Measurements from ENCODE around the gene HPGD.

DNA sequence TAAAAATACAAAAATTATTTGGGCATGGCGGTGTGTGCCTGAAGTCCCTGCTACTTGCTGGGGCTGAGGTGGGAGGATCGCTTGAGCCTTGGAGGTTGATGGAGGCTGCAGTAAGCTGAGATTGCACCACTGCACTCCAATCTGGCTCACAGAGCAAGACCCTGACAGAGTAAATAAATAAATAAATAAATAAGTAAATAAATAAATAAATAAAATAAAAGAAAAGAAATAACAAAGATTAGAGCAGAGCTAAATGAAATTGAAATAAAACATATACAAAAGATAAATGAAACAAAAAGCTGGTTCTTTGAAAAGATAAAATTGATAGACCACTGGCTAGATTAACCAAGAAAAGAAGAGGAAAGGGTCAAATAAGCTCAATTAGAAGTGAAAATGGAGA lies 43.1 kb downstream of the HPGD start:
- TF ChIP-seq POLR2A (IDR thresholded peaks at IDR 0.05) (no peak), CTCF (IDR thresholded peaks at IDR 0.05) (no peak)
